ENCODE results near the gene C6orf62. TPM values are rescaled to one million over a fixed set of nuclear protein-coding genes. Genes with fewer than 3 reads are reported as not detected.
"Not testable (repeated sequence)": the region's sequence is repeated elsewhere in the genome, so short reads cannot be mapped to it uniquely, and the experiment has no call there.

Gene C6orf62
- total and polyA plus RNA-seq, 2 donors from 2014 or later: 55.8 to 114 TPM

GRCh38 chr6:24759718-24760117 is 40.8 kb upstream of the C6orf62 start:
- H3K4me1 ChIP-seq (ENCODE audit: control insufficient read depth in 2 of 3, insufficient read depth in 2 of 3, low read depth in 1 of 3, low read length in 3 of 3): no peaks in the 10 kb centered on the region
- no peak for TF ChIP-seq CTCF (IDR thresholded peaks at IDR 0.05; ENCODE audit: borderline replicate concordance, extremely low read depth, insufficient read depth)
- no peak for FAIRE-seq
- intact Hi-C loops (cut with DNase I): loop anchor here (10.0 kb wide), 1 partner anchor 175 kb away; no protein-coding TSS in a partner anchor
- DNase-seq: no peak
- no peak overlapping the region for H3K27ac ChIP-seq (ENCODE audit: low read depth in 2 of 2, low read length in 2 of 2)
- no peaks in the 10 kb centered on the region for H3K9me3 ChIP-seq (ENCODE audit: control insufficient read depth in 2 of 3, insufficient read depth in 1 of 3, low read length in 3 of 3)
- no peaks in the 10 kb centered on the region for H3K27me3 ChIP-seq (ENCODE audit: control insufficient read depth, insufficient read depth, low read length)
- no peaks in the 10 kb centered on the region for H3K36me3 ChIP-seq (ENCODE audit: control insufficient read depth in 2 of 3, insufficient read depth in 3 of 3, low read length in 3 of 3)
- no peak overlapping the region for H3K9ac ChIP-seq (ENCODE audit: low read length in 3 of 3)
- H3K4me3 ChIP-seq (ENCODE audit: low read length in 3 of 3): no peak overlapping the region

GRCh38 chr6:24757611-24758010 is 38.7 kb upstream of the C6orf62 start:
- Histone ChIP-seq H3K27ac (ENCODE audit: low read depth in 2 of 2, low read length in 2 of 2) (no peak overlapping the region), H3K4me1 (ENCODE audit: control insufficient read depth in 2 of 3, insufficient read depth in 2 of 3, low read depth in 1 of 3, low read length in 3 of 3) (no peaks in the 10 kb centered on the region), H3K36me3 (ENCODE audit: control insufficient read depth in 2 of 3, insufficient read depth in 3 of 3, low read length in 3 of 3) (no peaks in the 10 kb centered on the region), H3K4me3 (ENCODE audit: low read length in 3 of 3) (no peak overlapping the region), H3K27me3 (ENCODE audit: control insufficient read depth, insufficient read depth, low read length) (no peaks in the 10 kb centered on the region), H3K9me3 (ENCODE audit: control insufficient read depth in 2 of 3, insufficient read depth in 1 of 3, low read length in 3 of 3) (peaks cover 0 to 3% (median 0%) of the 10 kb centered on the region in 3 donors), H3K9ac (ENCODE audit: low read length in 3 of 3) (no peak overlapping the region)
- FAIRE-seq (no peak), DNase-seq (no peak)
- no peak for TF ChIP-seq CTCF (IDR thresholded peaks at IDR 0.05; ENCODE audit: borderline replicate concordance, extremely low read depth, insufficient read depth)
- intact Hi-C loops (cut with DNase I): no loop called here

DNA sequence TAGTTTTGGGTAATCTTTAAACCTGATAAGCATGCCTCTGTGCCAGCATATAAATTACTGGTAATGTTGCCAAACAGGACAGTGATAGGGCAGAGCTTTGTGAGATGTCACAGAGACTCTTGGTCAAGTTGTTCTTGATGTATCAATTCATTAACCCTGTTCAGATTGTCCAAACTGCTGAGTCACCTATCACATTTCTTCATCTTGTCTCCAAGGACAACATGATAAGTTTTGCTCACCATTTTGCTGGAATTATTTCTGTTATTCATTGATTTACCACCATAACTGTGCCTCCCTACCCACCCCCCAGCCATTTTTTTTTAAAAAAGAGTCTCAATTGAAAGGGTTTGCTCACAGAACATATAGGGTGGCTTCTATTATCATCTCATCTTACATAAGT is 36.3 kb upstream of the C6orf62 start:
- H3K9me3 ChIP-seq (ENCODE audit: control insufficient read depth in 2 of 3, insufficient read depth in 1 of 3, low read length in 3 of 3): peaks cover 0 to 3% (median 0%) of the 10 kb centered on the region in 3 donors
- DNase-seq (no peak), FAIRE-seq (no peak)
- no peak overlapping the region for H3K4me3 ChIP-seq (ENCODE audit: low read length in 3 of 3)
- intact Hi-C loops (cut with DNase I): no loop called here
- H3K9ac ChIP-seq (ENCODE audit: low read length in 3 of 3): no peak overlapping the region
- no peak overlapping the region for H3K27ac ChIP-seq (ENCODE audit: low read depth in 2 of 2, low read length in 2 of 2)
- H3K27me3 ChIP-seq (ENCODE audit: control insufficient read depth, insufficient read depth, low read length): no peaks in the 10 kb centered on the region
- TF ChIP-seq CTCF (IDR thresholded peaks at IDR 0.05; ENCODE audit: borderline replicate concordance, extremely low read depth, insufficient read depth): no peak
- H3K4me1 ChIP-seq (ENCODE audit: control insufficient read depth in 2 of 3, insufficient read depth in 2 of 3, low read depth in 1 of 3, low read length in 3 of 3): no peaks in the 10 kb centered on the region
- no peaks in the 10 kb centered on the region for H3K36me3 ChIP-seq (ENCODE audit: control insufficient read depth in 2 of 3, insufficient read depth in 3 of 3, low read length in 3 of 3)

GRCh38 chr6:24754378-24754777 is 35.4 kb upstream of the C6orf62 start:
- H3K4me1 ChIP-seq (ENCODE audit: control insufficient read depth in 2 of 3, insufficient read depth in 2 of 3, low read depth in 1 of 3, low read length in 3 of 3); H3K4me3 ChIP-seq (ENCODE audit: low read length in 3 of 3); DNase-seq; FAIRE-seq; H3K9me3 ChIP-seq (ENCODE audit: control insufficient read depth in 2 of 3, insufficient read depth in 1 of 3, low read length in 3 of 3); H3K36me3 ChIP-seq (ENCODE audit: control insufficient read depth in 2 of 3, insufficient read depth in 3 of 3, low read length in 3 of 3); H3K9ac ChIP-seq (ENCODE audit: low read length in 3 of 3); H3K27me3 ChIP-seq (ENCODE audit: control insufficient read depth, insufficient read depth, low read length); H3K27ac ChIP-seq (ENCODE audit: low read depth in 2 of 2, low read length in 2 of 2); intact Hi-C loops (cut with DNase I): not testable (repeated sequence)

All from kidney (tissue), 14 donors.